HS-5 (cell line): ENCODE data around the gene AKT2.
"Not testable (repeated sequence)": the region's sequence is repeated elsewhere in the genome, so short reads cannot be mapped to it uniquely, and the experiment has no call there.

Source experiments
- DNase-seq: peaks from one replicate; pipeline ENCODE4 v3.0.0-alpha.2; 2012; ENCODE audit warnings: low read depth

The AKT2 gene

GRCh38 chr19:40219029-40219428, 66.1 kb downstream of the AKT2 start:
- DNase-seq: not testable (repeated sequence)

- no peak for DNase-seq
Observed at GRCh38 chr19:40217934-40218890, 66.9 kb downstream of the AKT2 start, which contains the start of gene TTC9B. Gene TTC9B, minus strand, starts transcription at chr19:40218384. Its CDS starts 3 bp downstream, at chr19:40218381.

- DNase-seq: no peak
Observed at GRCh38 chr19:40217027-40217810, 67.9 kb downstream of the AKT2 start.

GRCh38 chr19:40216777-40217026, 68.4 kb downstream of the AKT2 start:
- DNase-seq: no peak

- no peak for DNase-seq
Observed at GRCh38 chr19:40216013-40216776, 69.0 kb downstream of the AKT2 start.

- no peak for DNase-seq
Observed at GRCh38 chr19:40214936-40215335, 70.2 kb downstream of the AKT2 start.

GRCh38 chr19:40213882-40214570, 71.1 kb downstream of the AKT2 start:
- no peak for DNase-seq

- no peak for DNase-seq
Observed at GRCh38 chr19:40213251-40213829, 71.8 kb downstream of the AKT2 start.

GRCh38 chr19:40210889-40211288, 74.3 kb downstream of the AKT2 start:
- DNase-seq: no peak

GRCh38 chr19:40208602-40209001, 76.5 kb downstream of the AKT2 start:
- DNase-seq: no peak

- DNase-seq: no peak
Observed at GRCh38 chr19:40205760-40206159, 79.4 kb downstream of the AKT2 start.

- no peak for DNase-seq
Observed at GRCh38 chr19:40204381-40204780, 80.8 kb downstream of the AKT2 start.

GRCh38 chr19:40200341-40201099, 84.6 kb downstream of the AKT2 start:
- no peak for DNase-seq

- DNase-seq: no peak
Observed at GRCh38 chr19:40198272-40198990, 86.7 kb downstream of the AKT2 start.

GRCh38 chr19:40193587-40193849, 91.6 kb downstream of the AKT2 start:
- DNase-seq: no peak

- DNase-seq: no peak
Observed at GRCh38 chr19:40192758-40193586, 92.2 kb downstream of the AKT2 start.

GRCh38 chr19:40191836-40192646, 93.1 kb downstream of the AKT2 start:
- no peak for DNase-seq
